Activated CD8-positive, alpha-beta memory T cell treated with anti-CD3 and anti-CD28 coated beads for 24 hours (primary cell): ENCODE results near the gene B3GNT2.
"Not testable (repeated sequence)": the region's sequence is repeated elsewhere in the genome, so short reads cannot be mapped to it uniquely, and the experiment has no call there.

Source experiments
- DNase-seq: peaks from one replicate; pipeline ENCODE4 v3.0.0-alpha.2; 2020

B3GNT2 gene

DNA sequence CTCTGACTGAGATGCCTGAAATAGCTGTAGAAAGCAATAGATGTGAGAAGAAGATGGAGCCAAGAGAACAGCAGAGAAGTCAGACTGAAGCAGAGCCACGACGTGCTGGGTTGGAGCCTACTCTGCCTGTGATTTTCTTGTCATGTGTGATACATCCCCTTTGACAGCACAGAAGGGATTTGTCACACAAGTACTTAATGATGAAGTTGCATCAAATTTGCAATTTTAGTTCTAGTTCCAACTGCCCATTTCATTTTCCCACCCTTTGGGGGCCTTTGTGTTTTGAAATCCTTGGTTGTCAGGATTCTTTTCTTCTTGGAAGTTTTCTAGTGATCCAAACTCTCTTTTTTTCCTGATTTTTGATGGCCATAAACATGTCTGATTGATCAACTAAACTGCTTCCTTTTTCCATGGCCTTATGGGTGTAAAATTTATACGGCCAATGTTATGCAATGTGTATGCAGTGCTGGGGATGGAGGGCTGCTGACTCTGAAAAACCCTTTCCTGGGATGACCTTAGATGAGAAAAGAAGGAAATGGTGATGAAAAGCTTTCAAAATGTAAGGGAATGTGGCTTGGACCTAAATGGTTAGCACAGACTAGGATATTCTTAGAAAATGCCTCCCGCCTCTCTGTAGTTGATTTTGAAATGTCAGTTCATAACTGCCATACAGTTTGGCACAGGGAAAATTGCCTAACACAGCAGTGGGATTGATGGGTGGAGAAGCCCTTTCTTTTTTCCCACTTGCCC lies 9.6 kb upstream of the B3GNT2 start:
- DNase-seq = no peak

- DNase-seq = peak; percentile 24
Observed at GRCh38 chr2:62187246-62187645, 8.7 kb upstream of the B3GNT2 start.

DNA sequence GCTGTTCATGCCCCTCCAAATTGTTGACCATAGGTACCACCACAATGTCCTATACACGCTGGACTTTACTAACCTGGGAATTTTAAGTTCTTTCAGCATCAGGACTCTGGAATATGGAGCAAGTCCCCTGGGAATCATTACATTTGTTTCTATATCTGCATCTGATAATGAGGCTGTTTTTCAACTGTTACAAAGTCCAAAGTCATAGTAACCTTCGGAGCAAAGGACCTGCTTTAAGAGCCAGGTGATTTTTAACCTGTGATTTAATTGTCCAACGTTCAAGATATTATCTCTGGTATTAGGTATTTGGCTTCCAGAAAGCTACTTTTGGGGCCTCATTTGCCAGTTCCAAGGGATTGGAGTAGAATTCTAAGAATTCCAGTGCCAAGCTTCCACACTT lies 7.5 kb upstream of the B3GNT2 start:
- no peak for DNase-seq

DNA sequence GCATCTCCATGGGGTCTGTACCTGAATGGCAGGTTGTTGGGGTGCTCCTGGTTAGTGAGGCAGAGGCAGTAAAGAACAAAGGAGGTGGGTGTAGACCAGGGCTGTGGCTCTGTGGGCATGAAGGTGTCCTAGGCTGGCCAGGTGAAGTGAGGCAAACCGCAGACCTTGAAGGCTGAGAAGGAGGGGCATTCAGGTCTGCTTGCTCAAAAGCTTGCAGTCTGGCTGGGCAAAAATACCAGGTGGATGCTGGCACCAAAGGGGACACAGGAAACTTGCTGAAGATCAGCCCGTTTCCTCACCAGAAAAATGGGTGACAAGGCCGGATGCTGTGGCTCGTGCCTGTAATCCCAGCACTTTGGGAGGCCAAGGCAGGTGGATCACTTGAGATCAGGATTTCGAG lies 6.7 kb upstream of the B3GNT2 start:
- no peak for DNase-seq

DNA sequence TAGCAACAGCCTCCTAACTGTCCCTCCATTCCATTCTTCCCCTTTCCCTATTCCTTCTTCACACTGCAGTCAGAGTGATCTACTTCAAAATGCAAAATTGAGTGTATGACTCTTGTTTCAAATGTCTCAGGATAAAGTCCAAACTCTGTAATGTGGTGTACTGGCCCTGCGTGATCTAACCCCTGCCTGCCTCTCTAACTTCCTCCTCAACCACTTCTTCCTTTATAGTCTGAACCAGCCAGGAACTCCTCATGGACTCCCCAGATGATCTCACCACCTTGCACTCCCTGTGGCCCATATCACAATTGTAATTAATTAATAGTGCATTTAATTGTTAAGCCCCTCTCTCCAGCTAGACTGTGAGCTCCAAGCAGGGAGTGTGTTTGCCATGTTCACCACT lies 3.1 kb upstream of the B3GNT2 start:
- no peak for DNase-seq

- no peak for DNase-seq
Observed at GRCh38 chr2:62194558-62195420, 1.1 kb upstream of the B3GNT2 start.

DNA sequence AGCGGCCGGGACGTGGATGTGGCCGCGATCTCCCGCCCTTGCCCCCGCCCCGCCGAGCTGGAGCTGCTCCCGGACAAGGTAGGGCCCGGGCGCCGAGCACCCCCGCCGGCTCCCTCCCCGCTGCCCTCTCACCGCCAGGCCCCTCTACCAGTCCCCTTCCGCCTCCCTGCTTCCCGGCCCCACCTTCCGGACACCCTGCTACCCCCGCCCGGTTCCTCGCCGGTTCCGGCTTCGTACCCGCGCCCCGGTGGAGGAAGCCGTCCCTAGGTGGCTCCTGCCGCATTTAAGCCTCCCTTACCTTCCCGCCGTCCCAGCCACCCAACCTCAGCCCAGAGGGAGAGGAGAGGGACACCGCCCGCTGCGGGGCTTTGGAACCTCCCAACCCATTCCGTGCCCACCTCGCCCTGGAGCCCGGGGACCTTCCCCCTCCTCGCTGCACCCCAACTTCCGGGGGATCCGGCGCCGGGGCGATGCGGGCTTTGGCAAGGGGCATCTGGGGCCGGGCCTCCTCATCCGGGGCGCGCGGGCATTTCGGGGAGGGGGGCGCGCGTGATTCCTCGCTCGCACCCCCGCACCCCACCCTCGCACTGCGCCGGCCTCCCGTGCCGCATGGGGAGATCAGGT lies 475 bp downstream of the B3GNT2 start:
- DNase-seq = peak; percentile 88

- DNase-seq = peak; percentile 74
Observed at GRCh38 chr2:62197011-62197924, 1.4 kb downstream of the B3GNT2 start.

DNA sequence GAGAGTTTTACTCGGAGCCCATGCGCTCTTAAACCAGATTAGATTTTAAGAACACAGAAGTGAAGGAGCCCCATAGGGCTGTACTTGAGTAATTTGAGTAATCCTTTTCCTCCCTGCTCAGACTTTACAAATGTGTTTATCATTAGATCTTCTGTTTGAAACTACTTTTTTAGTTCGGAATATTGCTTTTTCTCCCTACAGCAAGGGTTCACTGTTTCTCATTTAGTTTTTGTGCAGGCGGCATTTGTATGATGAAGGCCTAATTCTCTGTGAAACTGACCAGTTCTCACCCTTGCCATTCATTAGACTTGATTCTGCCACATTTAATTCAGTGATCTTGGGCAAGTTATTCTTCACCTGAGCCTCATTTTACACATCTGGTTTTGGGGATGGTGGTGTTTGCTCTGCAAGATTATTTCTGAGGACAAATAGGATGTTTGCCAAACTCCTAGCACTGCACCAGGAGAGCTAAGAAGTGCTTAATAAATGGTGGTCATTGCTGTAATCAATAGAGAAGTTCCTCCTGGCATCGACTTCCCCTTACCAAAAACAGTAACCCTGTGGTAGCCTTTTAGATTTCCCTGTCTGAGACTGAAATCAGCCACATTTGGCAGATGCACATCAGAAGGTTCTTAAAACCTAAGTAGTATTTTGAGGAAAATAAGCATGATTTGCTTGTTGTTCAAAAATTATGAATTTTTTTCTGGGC lies 2.2 kb downstream of the B3GNT2 start:
- no peak for DNase-seq

DNA sequence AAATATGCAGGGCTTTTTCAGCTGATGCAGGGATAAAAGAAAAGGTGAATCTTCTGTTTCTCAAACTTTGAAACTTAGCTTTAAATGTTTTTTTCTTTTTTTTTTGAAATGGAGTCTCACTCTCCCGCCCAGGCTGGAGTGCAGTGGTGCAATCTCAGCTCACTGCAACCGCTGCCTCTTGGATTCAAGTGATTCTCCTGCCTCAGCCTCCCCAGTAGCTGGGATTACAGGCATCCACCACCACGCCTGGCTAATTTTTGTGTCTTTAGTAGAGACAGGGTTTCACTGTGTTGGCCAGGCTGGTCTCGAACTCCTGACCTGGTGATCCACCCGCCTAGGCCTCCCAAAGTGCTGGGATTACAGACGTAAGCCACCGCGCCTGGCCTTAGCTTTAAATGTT lies 2.9 kb downstream of the B3GNT2 start:
- not testable (repeated sequence) for DNase-seq

GRCh38 chr2:62199392-62200125 lies 3.6 kb downstream of the B3GNT2 start:
- DNase-seq = no peak

- DNase-seq = no peak
Observed at GRCh38 chr2:62200291-62200841, 4.5 kb downstream of the B3GNT2 start.

- no peak for DNase-seq
Observed at GRCh38 chr2:62200868-62201267, 5.0 kb downstream of the B3GNT2 start.

DNA sequence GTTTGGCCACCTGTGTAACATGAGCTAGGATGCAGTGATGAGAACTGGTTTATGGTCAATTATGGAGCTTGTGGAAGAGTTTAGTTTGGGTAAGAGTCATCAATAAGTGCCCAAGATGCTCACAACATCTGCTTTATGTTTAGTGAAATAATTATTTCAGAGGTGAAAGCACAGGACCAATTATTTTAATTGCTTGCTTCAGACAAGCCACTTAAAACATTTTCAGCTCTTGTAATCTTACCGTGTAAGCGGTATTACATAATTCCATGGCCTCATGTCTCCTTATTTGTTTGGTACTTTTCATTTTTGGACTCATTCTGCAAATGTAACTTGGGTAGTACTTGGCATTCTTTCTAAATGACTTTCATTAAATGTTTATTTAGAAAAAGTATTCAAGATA lies 5.4 kb downstream of the B3GNT2 start:
- DNase-seq = no peak

- DNase-seq = no peak
Observed at GRCh38 chr2:62202019-62202722, 6.3 kb downstream of the B3GNT2 start.

DNA sequence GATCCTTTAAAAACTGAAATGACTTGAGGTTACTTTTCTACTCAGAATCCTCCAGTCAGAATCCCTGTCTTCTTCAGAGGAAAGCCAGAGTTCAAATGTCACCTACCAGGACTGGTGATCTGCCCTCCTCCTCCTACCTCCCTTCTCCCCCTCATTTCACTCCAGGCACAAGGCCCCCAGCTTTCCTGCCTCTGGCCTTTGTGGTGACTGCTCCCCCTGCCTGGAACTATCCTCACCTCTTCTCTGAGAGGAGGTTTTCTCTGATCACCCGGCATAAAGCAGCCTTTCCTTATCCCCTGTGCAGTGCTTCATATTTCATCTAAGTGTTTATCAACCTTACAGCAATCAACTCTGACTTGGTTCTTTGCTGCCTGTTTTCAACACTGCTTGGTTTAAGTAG lies 6.8 kb downstream of the B3GNT2 start:
- no peak for DNase-seq

DNA sequence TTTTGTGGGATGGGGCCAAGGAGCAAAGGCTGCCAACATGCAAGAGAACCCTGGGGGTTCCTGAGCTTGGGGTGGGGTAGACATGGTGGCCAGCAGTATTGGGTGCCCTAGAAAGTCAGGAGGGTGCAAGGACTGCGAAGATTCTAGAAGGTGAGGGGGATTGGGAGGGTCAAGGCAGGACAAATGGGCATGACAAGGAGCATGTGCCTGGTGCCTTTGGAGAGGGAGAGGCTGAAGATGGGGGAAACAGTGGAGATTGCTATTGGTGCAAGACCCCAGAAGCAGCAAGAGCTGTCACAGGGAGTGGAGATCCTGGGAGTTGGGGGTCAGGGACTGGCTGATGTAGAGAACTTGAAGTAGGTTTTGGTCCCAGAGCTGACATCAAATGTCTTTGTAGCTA lies 7.5 kb downstream of the B3GNT2 start:
- no peak for DNase-seq

DNA sequence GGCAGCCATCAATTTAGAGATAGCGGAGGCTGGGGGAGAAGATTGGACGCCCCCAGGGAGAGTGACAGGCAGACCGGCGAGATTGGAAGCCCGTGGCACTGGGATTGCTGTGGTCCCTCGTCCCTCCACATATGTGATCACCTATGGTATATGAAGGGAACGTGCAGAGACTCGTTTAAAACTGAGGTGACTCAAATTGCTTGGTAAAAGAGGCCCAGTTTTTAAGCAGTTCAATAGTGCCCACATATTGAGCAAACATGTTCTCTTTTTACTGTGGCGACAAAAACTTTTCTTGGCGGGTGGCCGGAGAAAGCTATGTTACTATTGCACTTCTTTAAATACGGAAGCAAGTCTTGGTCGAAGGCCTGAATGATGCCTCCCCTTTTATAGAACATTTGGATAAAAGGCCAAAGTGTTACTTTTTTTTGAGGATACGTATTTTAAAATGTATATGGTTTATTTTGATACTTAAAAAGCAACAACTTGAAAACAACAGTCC lies 9.1 kb downstream of the B3GNT2 start:
- no peak for DNase-seq

DNA sequence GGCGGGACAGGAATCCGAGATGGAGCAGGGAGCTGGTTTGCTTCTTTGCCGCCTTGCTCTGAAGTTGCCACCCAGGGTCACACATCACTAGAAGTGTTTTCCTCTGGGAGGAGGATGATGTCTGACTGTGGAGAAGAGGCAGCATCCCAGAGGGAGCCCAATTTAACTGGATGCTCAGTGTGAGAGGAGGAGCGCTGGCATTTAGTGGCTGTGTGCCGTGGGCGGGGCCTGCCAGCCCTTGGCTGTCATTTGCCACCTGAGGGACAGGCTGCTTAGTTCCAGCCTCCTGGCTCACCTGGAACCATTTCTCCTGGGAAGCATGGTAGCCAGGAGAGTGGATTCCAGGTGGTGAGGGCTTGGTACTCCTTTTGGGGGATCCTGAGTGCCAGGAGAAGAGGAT lies 9.6 kb downstream of the B3GNT2 start:
- no peak for DNase-seq

- DNase-seq = no peak
Observed at GRCh38 chr2:62206024-62206423, 10.1 kb downstream of the B3GNT2 start.
